ENCODE results near the gene ITPR1.
"Not testable (repeated sequence)": the region's sequence is repeated elsewhere in the genome, so short reads cannot be mapped to it uniquely, and the experiment has no call there.

The ITPR1 gene

GRCh38 chr3:4574426-4574965 lies 81.3 kb downstream of the ITPR1 start:
- no peak for DNase-seq

GRCh38 chr3:4575381-4575780 lies 82.2 kb downstream of the ITPR1 start:
- no peak for DNase-seq

GRCh38 chr3:4577721-4578120 lies 84.6 kb downstream of the ITPR1 start:
- DNase-seq: no peak

DNA sequence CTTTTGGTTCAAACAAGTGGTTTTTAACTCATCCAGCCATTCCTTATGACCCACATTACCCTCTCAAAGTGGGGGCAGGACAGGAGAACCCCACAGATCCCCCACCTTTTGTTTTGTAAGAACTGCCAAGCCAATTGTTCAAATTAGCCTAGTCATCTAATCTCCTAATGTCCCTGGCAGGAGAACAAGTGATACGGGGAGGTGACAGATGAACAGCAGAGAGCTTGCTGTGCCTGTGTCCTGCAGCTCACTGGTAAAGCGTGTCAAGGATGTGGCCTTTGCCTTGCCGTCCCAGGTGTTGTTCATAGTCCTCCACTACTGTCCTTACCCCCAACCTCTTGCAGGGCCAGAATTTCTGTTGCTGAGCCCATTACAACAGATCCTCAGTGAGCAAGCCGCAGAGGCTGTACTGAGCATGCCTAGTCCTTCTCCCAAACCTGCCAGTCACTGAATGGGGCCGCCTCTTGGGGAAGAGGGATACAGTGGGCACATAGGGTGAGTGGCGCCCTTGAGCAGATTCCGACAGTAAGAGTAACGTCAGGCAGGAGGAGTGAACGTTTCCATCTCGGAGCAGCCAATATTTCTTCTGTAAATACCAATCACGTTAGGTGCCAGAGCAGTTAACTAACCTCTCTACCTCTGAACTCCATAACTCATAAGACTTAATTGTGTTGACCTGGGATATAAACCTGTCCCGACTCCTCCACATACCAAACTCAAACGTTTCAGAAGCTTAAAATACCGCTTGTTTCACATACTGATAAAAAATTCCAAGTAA lies 87.4 kb downstream of the ITPR1 start:
- DNase-seq: no peak

- no peak for DNase-seq
These were observed 87.9 kb downstream of the ITPR1 start for GRCh38 chr3:4581124-4581424.

GRCh38 chr3:4581498-4581897 lies 88.3 kb downstream of the ITPR1 start:
- no peak for DNase-seq

- DNase-seq: no peak
These were observed 88.9 kb downstream of the ITPR1 start for GRCh38 chr3:4581920-4582611.

DNA sequence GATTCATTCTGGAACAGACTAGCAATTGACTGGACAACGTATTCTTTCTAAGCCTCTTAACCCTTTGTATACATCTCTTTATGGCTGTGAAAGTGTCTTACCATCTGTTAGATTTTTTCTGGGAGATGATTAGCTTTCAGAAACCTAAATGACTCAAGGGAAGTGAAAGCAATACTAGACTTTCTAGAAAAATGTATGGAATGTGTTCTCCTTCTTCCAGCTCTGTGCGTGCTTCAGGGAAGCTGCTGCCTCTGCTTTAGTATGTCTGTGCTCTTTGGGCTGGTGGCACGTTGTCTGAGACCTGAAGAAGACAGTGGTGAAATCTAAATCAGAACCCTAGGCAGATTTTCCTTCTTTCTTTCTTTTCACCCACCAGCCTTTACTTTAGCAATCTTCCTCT lies 89.5 kb downstream of the ITPR1 start:
- no peak for DNase-seq

DNA sequence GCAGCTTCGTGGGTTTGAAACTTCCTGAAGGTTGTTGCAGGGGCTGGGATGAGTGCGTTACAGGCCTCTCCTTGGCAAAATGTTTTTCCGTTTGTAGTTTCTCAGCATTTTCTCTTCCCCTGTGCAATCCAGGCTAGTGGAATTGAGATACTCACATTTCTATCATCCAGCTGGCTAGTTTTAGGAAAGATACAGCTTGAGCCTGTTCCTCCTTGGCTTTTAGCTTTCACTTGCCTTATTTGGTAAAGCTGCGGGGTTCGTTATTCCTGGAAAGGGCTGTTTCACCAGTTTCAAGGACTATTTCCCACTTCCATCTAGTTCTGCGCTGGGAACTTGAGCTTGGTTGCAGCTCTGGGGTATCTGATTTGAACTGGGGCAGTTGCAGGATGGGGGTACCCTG lies 90.3 kb downstream of the ITPR1 start:
- DNase-seq: no peak

DNA sequence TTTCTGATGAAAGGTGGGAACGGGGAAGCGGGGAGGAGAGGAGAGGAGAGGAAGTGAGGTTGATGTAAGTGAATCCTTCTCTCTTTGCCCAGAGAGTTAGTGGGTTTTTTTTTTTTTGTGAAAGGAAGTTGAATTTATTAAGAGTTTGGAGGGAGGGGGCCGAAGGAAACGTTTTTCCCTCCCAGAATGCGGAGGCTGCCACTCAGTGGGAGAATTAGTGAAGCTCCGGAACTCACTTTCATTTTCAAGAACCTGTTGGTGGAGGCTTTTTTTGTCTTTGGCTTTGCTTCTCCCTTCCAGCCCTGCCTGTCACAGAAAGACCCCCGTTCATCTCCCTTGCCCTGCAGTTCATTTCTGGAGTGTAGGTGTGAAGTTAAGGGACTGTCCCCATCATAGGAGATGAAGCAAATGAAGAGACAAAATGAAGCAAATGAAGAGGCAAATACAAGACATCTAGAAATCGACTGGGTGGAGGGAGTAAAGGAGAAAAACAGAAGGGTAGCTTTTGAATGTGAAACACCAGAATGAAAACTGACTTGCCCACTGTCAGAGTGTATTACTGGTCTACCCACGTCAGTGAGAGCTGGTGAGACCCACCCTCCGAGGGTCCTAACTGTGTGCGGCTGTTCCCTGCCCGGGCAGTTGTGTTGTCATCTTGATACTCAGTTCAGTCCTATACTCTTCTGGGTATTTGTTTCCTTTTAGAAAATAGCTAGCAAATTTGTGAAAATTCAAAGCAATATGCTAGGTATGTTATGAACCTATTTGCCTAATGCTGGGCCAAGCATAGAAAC lies 91.5 kb downstream of the ITPR1 start:
- no peak for DNase-seq

GRCh38 chr3:4586381-4586780 lies 93.2 kb downstream of the ITPR1 start:
- no peak for DNase-seq

GRCh38 chr3:4587061-4587837 lies 94.1 kb downstream of the ITPR1 start:
- DNase-seq: no peak

- no peak for DNase-seq
These were observed 94.6 kb downstream of the ITPR1 start for GRCh38 chr3:4587838-4588105.

GRCh38 chr3:4588466-4588865 lies 95.3 kb downstream of the ITPR1 start:
- no peak for DNase-seq

DNA sequence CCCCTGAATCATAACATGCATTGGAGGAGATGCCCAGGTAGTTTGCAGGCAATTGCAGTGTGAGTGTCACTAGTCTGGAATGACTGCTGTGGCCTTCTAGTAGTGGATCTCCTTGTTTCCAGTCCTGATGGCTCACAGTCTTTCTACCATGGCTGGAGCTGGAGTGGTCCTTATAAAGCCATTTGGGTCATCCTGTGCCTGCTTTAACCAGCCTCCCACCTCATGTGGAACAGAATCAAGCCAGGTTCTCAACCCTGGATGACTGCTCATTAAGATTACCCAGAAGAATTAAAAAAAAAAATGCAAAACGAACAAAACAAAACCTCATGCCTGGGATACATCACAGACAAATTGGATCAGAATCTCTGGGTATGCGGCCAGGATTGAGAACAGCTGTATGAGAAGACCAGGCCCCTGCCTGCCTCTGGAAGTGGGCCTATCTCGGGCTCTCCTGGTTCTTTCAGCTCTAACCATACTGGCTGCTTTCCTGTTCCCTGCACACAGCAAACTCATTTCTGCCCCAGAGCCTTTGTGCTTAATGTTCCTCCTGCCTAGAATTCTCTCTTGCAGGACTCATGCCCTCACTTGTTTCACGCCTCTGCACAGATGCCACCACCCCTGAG lies 96.4 kb downstream of the ITPR1 start:
- DNase-seq: no peak

DNA sequence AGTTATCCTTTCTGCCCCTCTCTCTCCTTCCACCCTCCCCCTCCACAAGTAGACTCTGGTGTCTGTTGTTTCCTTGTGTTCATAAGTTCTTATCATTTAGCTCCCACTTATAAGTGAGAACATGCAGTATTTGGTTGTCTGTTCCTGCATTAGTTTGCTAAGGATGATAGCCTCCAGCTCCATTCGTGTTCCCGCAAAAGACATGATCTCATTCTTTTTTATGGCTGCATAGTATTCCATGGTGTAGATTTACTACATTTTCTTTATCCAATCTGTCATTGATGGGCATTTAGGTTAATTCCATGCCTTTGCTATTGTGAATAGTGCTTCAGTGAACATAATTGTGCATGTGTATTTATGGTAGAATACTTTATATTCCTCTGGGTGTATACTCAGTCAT lies 97.7 kb downstream of the ITPR1 start:
- not testable (repeated sequence) for DNase-seq

GRCh38 chr3:4591669-4592068 lies 98.5 kb downstream of the ITPR1 start:
- DNase-seq: no peak

DNA sequence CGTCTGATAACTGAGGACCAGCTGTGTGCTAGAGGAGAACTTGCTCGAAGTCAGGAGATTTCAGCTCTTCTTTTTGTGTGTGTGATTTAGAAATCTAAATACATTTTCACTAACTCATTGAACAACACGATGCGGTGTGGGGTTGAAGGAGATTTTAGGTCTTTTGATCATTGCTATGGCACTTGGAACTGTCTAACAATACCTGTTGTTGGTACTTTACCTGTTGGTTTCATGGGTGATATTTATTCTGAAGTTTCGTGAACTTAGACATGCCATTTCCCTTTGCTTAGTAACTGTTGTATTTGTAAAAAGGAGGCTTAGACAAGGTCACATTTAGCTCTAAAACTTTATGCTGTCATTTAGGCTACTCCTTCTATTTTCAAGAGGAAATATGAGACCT lies 99.9 kb downstream of the ITPR1 start:
- no peak for DNase-seq

GRCh38 chr3:4595710-4596113 lies 102.6 kb downstream of the ITPR1 start:
- DNase-seq: no peak

- no peak for DNase-seq
These were observed 103.5 kb downstream of the ITPR1 start for GRCh38 chr3:4596612-4597011.

GRCh38 chr3:4597208-4597985 lies 104.2 kb downstream of the ITPR1 start:
- DNase-seq: no peak

GRCh38 chr3:4598232-4598631 lies 105.1 kb downstream of the ITPR1 start:
- DNase-seq: not testable (repeated sequence)
